ENCODE data around the gene ACP3.
"Not testable (repeated sequence)": the region's sequence is repeated elsewhere in the genome, so short reads cannot be mapped to it uniquely, and the experiment has no call there.

Gene ACP3

GRCh38 chr3:132317229-132317948 lies at the start of gene ACP3:
TSS of gene ACP3 (plus strand) at chr3:132317407. CDS start at chr3:132317457, 50 bp downstream.
- no peak for DNase-seq (ENCODE audit: low spot score)

- DNase-seq (ENCODE audit: low spot score): no peak
Measured at GRCh38 chr3:132268956-132269355, 48.3 kb upstream of the ACP3 start.

GRCh38 chr3:132273036-132273435 lies 44.2 kb upstream of the ACP3 start:
- DNase-seq (ENCODE audit: low spot score): no peak

GRCh38 chr3:132276228-132276906 lies 40.8 kb upstream of the ACP3 start:
- no peak for DNase-seq (ENCODE audit: low spot score)

- DNase-seq (ENCODE audit: low spot score): no peak
Measured at GRCh38 chr3:132279030-132279429, 38.2 kb upstream of the ACP3 start.

- no peak for DNase-seq (ENCODE audit: low spot score)
Measured at GRCh38 chr3:132283440-132283839, 33.8 kb upstream of the ACP3 start.

- DNase-seq (ENCODE audit: low spot score): no peak
Measured at GRCh38 chr3:132283916-132284405, 33.2 kb upstream of the ACP3 start.

GRCh38 chr3:132284781-132285619 lies 32.2 kb upstream of the ACP3 start:
- no peak for DNase-seq (ENCODE audit: low spot score)

GRCh38 chr3:132285620-132285945 lies 31.6 kb upstream of the ACP3 start:
- DNase-seq (ENCODE audit: low spot score): no peak

GRCh38 chr3:132286035-132286434 lies 31.2 kb upstream of the ACP3 start:
- DNase-seq (ENCODE audit: low spot score): no peak

GRCh38 chr3:132288357-132288756 lies 28.9 kb upstream of the ACP3 start:
- DNase-seq (ENCODE audit: low spot score): no peak

GRCh38 chr3:132289316-132289715 lies 27.9 kb upstream of the ACP3 start:
- no peak for DNase-seq (ENCODE audit: low spot score)

GRCh38 chr3:132290833-132291232 lies 26.4 kb upstream of the ACP3 start:
- DNase-seq (ENCODE audit: low spot score): no peak

- DNase-seq (ENCODE audit: low spot score): no peak
Measured at GRCh38 chr3:132292042-132292441, 25.2 kb upstream of the ACP3 start.

- no peak for DNase-seq (ENCODE audit: low spot score)
Measured at GRCh38 chr3:132293251-132293650, 24.0 kb upstream of the ACP3 start.

- no peak for DNase-seq (ENCODE audit: low spot score)
Measured at GRCh38 chr3:132294906-132295305, 22.3 kb upstream of the ACP3 start.

GRCh38 chr3:132303336-132304201 lies 13.6 kb upstream of the ACP3 start:
- not testable (repeated sequence) for DNase-seq (ENCODE audit: low spot score)

GRCh38 chr3:132304351-132304750 lies 12.9 kb upstream of the ACP3 start:
- DNase-seq (ENCODE audit: low spot score): not testable (repeated sequence)

- not testable (repeated sequence) for DNase-seq (ENCODE audit: low spot score)
Measured at GRCh38 chr3:132310057-132310456, 7.2 kb upstream of the ACP3 start.

GRCh38 chr3:132311316-132311715 lies 5.9 kb upstream of the ACP3 start:
- no peak for DNase-seq (ENCODE audit: low spot score)

GRCh38 chr3:132311841-132312240 lies 5.4 kb upstream of the ACP3 start:
- no peak for DNase-seq (ENCODE audit: low spot score)

- DNase-seq (ENCODE audit: low spot score): no peak
Measured at GRCh38 chr3:132315851-132316250, 1.4 kb upstream of the ACP3 start.

Data from hematopoietic multipotent progenitor cell treated with erythropoietin and hydrocortisone succinate and interleukin-3 and kit ligand, for 17 days (in vitro differentiated cells).